Measurements from ENCODE around the gene TSPAN33. TPM values are rescaled to one million over a fixed set of nuclear protein-coding genes. Genes with fewer than 3 reads are reported as not detected.

The TSPAN33 gene
- total RNA-seq, 1 donor from 2014 or later = 9.5 TPM

GRCh38 chr7:129188892-129189660, 44.6 kb downstream of the TSPAN33 start:
- intact Hi-C loops (cut with DNase I) = no loop called here
- no peaks in the 10 kb centered on the region for H3K36me3 ChIP-seq
- no peaks in the 10 kb centered on the region for H3K9me3 ChIP-seq
- peaks cover 55% of the 10 kb centered on the region for H3K27me3 ChIP-seq (ENCODE audit: low read depth)
- peak overlapping the region; percentile 68 for H3K4me3 ChIP-seq
- DNase-seq = no peak
- peak; percentile 47 to 58 for ATAC-seq
- peaks cover 16% of the 10 kb centered on the region for H3K4me1 ChIP-seq
- H3K27ac ChIP-seq = no peak overlapping the region
- TF ChIP-seq CTCF (IDR thresholded peaks at IDR 0.05) = no peak

GRCh38 chr7:129189661-129190310, 45.3 kb downstream of the TSPAN33 start:
- Histone ChIP-seq H3K9me3 (no peaks in the 10 kb centered on the region), H3K27ac (no peak overlapping the region), H3K36me3 (no peaks in the 10 kb centered on the region), H3K4me3 (peak overlapping the region; percentile 68), H3K27me3 (ENCODE audit: low read depth) (peaks cover 49% of the 10 kb centered on the region), H3K4me1 (peaks cover 16% of the 10 kb centered on the region)
- intact Hi-C loops (cut with DNase I) = no loop called here
- no peak for ATAC-seq
- no peak for DNase-seq
- no peak for TF ChIP-seq CTCF (IDR thresholded peaks at IDR 0.05)

GRCh38 chr7:129191272-129191671, 46.8 kb downstream of the TSPAN33 start:
- DNase-seq (no peak), ATAC-seq (no peak)
- no peak for TF ChIP-seq CTCF (IDR thresholded peaks at IDR 0.05)
- intact Hi-C loops (cut with DNase I) = no loop called here
- no peaks in the 10 kb centered on the region for H3K9me3 ChIP-seq
- peaks cover 49% of the 10 kb centered on the region for H3K27me3 ChIP-seq (ENCODE audit: low read depth)
- H3K4me3 ChIP-seq = no peak overlapping the region
- H3K36me3 ChIP-seq = no peaks in the 10 kb centered on the region
- peaks cover 16% of the 10 kb centered on the region for H3K4me1 ChIP-seq
- H3K27ac ChIP-seq = no peak overlapping the region

- H3K36me3 ChIP-seq = no peaks in the 10 kb centered on the region
- no peak overlapping the region for H3K4me3 ChIP-seq
- intact Hi-C loops (cut with DNase I) = no loop called here
- peaks cover 36% of the 10 kb centered on the region for H3K27me3 ChIP-seq (ENCODE audit: low read depth)
- peaks cover 9% of the 10 kb centered on the region for H3K4me1 ChIP-seq
- no peak for TF ChIP-seq CTCF (IDR thresholded peaks at IDR 0.05)
- ATAC-seq (no peak), DNase-seq (no peak)
- H3K27ac ChIP-seq = no peak overlapping the region
- no peaks in the 10 kb centered on the region for H3K9me3 ChIP-seq
These were observed 49.4 kb downstream of the TSPAN33 start for GRCh38 chr7:129193892-129194291.

GRCh38 chr7:129197771-129198170, 53.3 kb downstream of the TSPAN33 start:
- TF ChIP-seq CTCF (IDR thresholded peaks at IDR 0.05) = no peak
- no peaks in the 10 kb centered on the region for H3K4me1 ChIP-seq
- no peak overlapping the region for H3K27ac ChIP-seq
- no peaks in the 10 kb centered on the region for H3K27me3 ChIP-seq (ENCODE audit: low read depth)
- ATAC-seq (no peak), DNase-seq (no peak)
- intact Hi-C loops (cut with DNase I) = no loop called here
- no peaks in the 10 kb centered on the region for H3K9me3 ChIP-seq
- H3K4me3 ChIP-seq = no peak overlapping the region
- no peaks in the 10 kb centered on the region for H3K36me3 ChIP-seq
